SK-N-SH (cell line): Measurements from ENCODE around the gene PTX3. TPM values are rescaled to one million over a fixed set of nuclear protein-coding genes. Genes with fewer than 3 reads are reported as not detected.
A peak's percentile ranks its signal among the peaks of the same experiment; 100 is the strongest.

Source experiments
- CTCF ChIA-PET: fragments of 300-600, 350-600 bp; formaldehyde crosslinking; extraction: SDS; loops from one replicate; lab custom pipeline; 2021; lab: Yijun Ruan, JAX
- POLR2A ChIA-PET: fragments of 350-600 bp; sonication (Branson Sonifier 250); formaldehyde crosslinking; extraction: SDS; loops from one replicate; lab custom pipeline; 2020; ENCODE audit warnings: antibody characterized with exemption, inconsistent platforms; lab: Yijun Ruan, JAX
- DNase-seq: peaks from one replicate; pipeline ENCODE4 v3.0.0; 2012
- H2AFZ ChIP-seq: fragments of 200-600 bp; sonication (generic); 2 replicates; pipeline ENCODE4 v1.8.1; 2016; ENCODE audit warnings: antibody characterized with exemption, mild to moderate bottlenecking, low read depth
- H3F3A ChIP-seq: fragments of 200-600 bp; sonication (generic); replicated peaks from 2 replicates; pipeline ENCODE3; 2016; ENCODE audit warnings: antibody characterized with exemption, mild to moderate bottlenecking; ENCODE audit not compliant: insufficient read depth
- H3K27ac ChIP-seq, 2 experiments: fragments of 200-500 bp in 1 of 2; fragments of 200-600 bp in 1 of 2; sonication (Bioruptor generic) in 1 of 2; sonication (generic), shearing (Covaris generic) in 1 of 2; 2 replicates each; pipeline versions ENCODE4 v1.5.1 to v1.6.1; 2014 to 2016; ENCODE audit warnings: low read depth in 2 of 2, inconsistent platforms in 1 of 2, low read length in 1 of 2, mild to moderate bottlenecking in 1 of 2, mixed read lengths in 1 of 2
- H3K27me3 ChIP-seq: fragments of 200-600 bp; sonication (generic), shearing (Covaris generic); 2 replicates; pipeline ENCODE4 v1.6.1; 2016; ENCODE audit warnings: mixed run types; ENCODE audit not compliant: insufficient read depth
- H3K36me3 ChIP-seq, 2 experiments: fragments of 200-500 bp in 1 of 2; fragments of 200-600 bp in 1 of 2; sonication (Bioruptor generic) in 1 of 2; sonication (generic) in 1 of 2; replicated peaks in 1 of 2; 2 replicates each; pipeline versions ENCODE3 to v1.5.1; 2014 to 2016; ENCODE audit warnings: low read length in 1 of 2, mild to moderate bottlenecking in 1 of 2; ENCODE audit not compliant: insufficient read depth in 2 of 2, control insufficient read depth in 1 of 2
- H3K4me1 ChIP-seq, 2 experiments: fragments of 200-500 bp in 1 of 2; fragments of 200-600 bp in 1 of 2; sonication (Bioruptor generic) in 1 of 2; sonication (generic), shearing (Covaris generic) in 1 of 2; 2 replicates each; pipeline versions ENCODE4 v1.5.1 to v1.6.1; 2014 to 2016; ENCODE audit warnings: low read depth in 1 of 2, low read length in 1 of 2, mixed run types in 1 of 2; ENCODE audit not compliant: insufficient read depth in 2 of 2, control insufficient read depth in 1 of 2
- H3K4me2 ChIP-seq: fragments of 200-600 bp; sonication (generic), shearing (Covaris generic); 2 replicates; pipeline ENCODE4 v1.6.1; 2017; ENCODE audit warnings: mixed run types
- H3K4me3 ChIP-seq, 2 experiments: fragments of 200-500 bp in 1 of 2; fragments of 200-600 bp in 1 of 2; sonication (Bioruptor generic) in 1 of 2; sonication (generic), shearing (Covaris generic) in 1 of 2; 2 replicates each; pipeline versions ENCODE4 v1.5.1 to v1.8.1; 2014 to 2016; ENCODE audit warnings: low read depth in 2 of 2, inconsistent platforms in 1 of 2, low read length in 1 of 2, mild to moderate bottlenecking in 1 of 2, mixed read lengths in 1 of 2, moderate library complexity in 1 of 2
- H3K79me2 ChIP-seq: fragments of 200-600 bp; sonication (generic); 2 replicates; pipeline ENCODE4 v1.8.1; 2017; ENCODE audit warnings: mild to moderate bottlenecking; ENCODE audit not compliant: insufficient read depth
- H3K9ac ChIP-seq: fragments of 200-600 bp; sonication (generic); 2 replicates; pipeline ENCODE4 v1.6.1; 2017; ENCODE audit warnings: mixed run types
- H3K9me2 ChIP-seq: fragments of 200-600 bp; sonication (generic); 2 replicates; pipeline ENCODE4 v1.6.1; 2017; ENCODE audit warnings: mixed run types
- H3K9me3 ChIP-seq: fragments of 200-600 bp; sonication (generic); 2 replicates; pipeline ENCODE4 v1.6.1; 2017; ENCODE audit warnings: mixed run types, mild to moderate bottlenecking, moderate library complexity
- H4K20me1 ChIP-seq: fragments of 200-600 bp; sonication (generic); 2 replicates; pipeline ENCODE4 v1.6.1; 2017; ENCODE audit warnings: mild to moderate bottlenecking, mixed run types; ENCODE audit not compliant: insufficient read depth
- ELF1 ChIP-seq: IDR thresholded peaks from 2 replicates; pipeline ENCODE4 v1.4.0; 2012
- EP300 ChIP-seq, 2 experiments: IDR thresholded peaks; 2 replicates each; pipeline versions ENCODE4 v1.4.0 to v1.6.1; 2012; ENCODE audit warnings: borderline replicate concordance in 1 of 2, low read depth in 1 of 2, low read length in 1 of 2
- EZH2phosphoT487 ChIP-seq: fragments of 200-600 bp; sonication (generic); IDR thresholded peaks from 2 replicates; pipeline ENCODE4 v1.6.1; 2017; ENCODE audit warnings: low read depth, mixed run types, mild to moderate bottlenecking, antibody characterized with exemption, moderate library complexity, borderline replicate concordance
- FOSL2 ChIP-seq: IDR thresholded peaks from 2 replicates; pipeline ENCODE4 v1.4.0; 2012; ENCODE audit warnings: low read depth, mild to moderate bottlenecking, moderate library complexity, borderline replicate concordance
- GABPA ChIP-seq: IDR thresholded peaks from 2 replicates; pipeline ENCODE4 v1.4.0; 2012; ENCODE audit warnings: low read depth, mild to moderate bottlenecking
- JUND ChIP-seq: IDR thresholded peaks from 2 replicates; pipeline ENCODE4 v1.4.0; 2012
- MEF2A ChIP-seq: IDR thresholded peaks from 2 replicates; pipeline ENCODE4 v1.4.0; 2012; ENCODE audit warnings: low read depth, borderline replicate concordance
- MXI1 ChIP-seq: IDR thresholded peaks from 2 replicates; pipeline ENCODE4 v1.6.1; 2012; ENCODE audit warnings: mild to moderate bottlenecking, low read depth, low read length, improper control_type of control experiment
- NFIC ChIP-seq: IDR thresholded peaks from 2 replicates; pipeline ENCODE4 v1.4.0; 2012; ENCODE audit warnings: borderline replicate concordance
- SIN3A ChIP-seq: IDR thresholded peaks from 2 replicates; pipeline ENCODE4 v1.6.1; 2012; ENCODE audit warnings: low read depth, mild to moderate bottlenecking, low read length, moderate library complexity, borderline replicate concordance
- TCF12 ChIP-seq: IDR thresholded peaks from 2 replicates; pipeline ENCODE4 v1.4.0; 2012
- TEAD4 ChIP-seq: IDR thresholded peaks from 2 replicates; pipeline ENCODE4 v1.4.0; 2012; ENCODE audit warnings: mild to moderate bottlenecking, borderline replicate concordance; ENCODE audit not compliant: insufficient read depth
- WGBS: methylation state at CpG from one replicate; pipeline ENCODE4 v1.1.6; 2017; ENCODE audit warnings: low lambda C conversion rate; 5-methylcytosine and 5-hydroxymethylcytosine counted together
- polyA plus RNA-seq, 3 experiments: library from polyadenylated mRNA; depleted of rRNA; stranded (reverse); fragments of >200 nt; gene quantifications; 2 replicates each; pipeline ENCODE4 v1.2.3, GENCODE V29; 2012
- TF ChIP-seq, protein P1 (sequence below): IDR thresholded peaks from 2 replicates; pipeline ENCODE4 v1.4.0; 2012; ENCODE audit warnings: low read depth
- TF ChIP-seq, protein P2 (sequence below): IDR thresholded peaks from 2 replicates; pipeline ENCODE4 v1.4.0; 2012; ENCODE audit warnings: low read depth, borderline replicate concordance
- TF ChIP-seq, protein P3 (sequence below): IDR thresholded peaks from 2 replicates; pipeline ENCODE4; 2012

The PTX3 gene
- polyA plus RNA-seq, 1 of the 3 experiments (the other 2 are of a cell fraction): 208 TPM

DNA sequence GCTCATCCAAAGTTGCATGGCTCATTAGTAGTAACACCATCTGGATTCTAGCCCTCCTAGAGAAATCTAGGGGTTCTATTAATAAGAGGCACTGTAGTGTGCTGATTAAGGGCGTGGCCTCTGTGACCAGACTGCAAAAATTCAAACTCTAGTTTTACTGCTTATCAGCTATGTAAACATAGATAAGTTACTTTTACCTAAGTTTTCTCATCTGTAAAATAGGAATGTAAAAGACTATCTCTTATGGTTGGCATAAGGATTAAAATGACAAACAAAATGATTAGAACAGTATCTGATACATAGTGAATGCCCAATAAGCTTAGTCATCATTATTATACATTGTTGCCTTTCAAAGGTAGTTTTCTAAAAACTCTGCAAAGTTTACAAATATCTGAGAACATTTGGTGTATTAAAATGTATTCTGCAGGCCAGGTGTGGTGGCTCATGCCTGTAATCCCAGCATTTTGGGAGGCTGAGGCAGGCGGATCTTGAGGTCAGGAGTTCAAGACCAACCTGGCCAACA lies 4.5 kb downstream of the PTX3 start (continued):
- no peak for TF ChIP-seq FOSL2
- TF ChIP-seq EP300 (IDR thresholded peaks at IDR 0.05; ENCODE audit: borderline replicate concordance in 1 of 2, low read depth in 1 of 2, low read length in 1 of 2): no peak
- no peak for TF ChIP-seq TEAD4
- TF ChIP-seq GABPA: no peak
- TF ChIP-seq MEF2A: no peak
- TF ChIP-seq EZH2phosphoT487: no peak

DNA sequence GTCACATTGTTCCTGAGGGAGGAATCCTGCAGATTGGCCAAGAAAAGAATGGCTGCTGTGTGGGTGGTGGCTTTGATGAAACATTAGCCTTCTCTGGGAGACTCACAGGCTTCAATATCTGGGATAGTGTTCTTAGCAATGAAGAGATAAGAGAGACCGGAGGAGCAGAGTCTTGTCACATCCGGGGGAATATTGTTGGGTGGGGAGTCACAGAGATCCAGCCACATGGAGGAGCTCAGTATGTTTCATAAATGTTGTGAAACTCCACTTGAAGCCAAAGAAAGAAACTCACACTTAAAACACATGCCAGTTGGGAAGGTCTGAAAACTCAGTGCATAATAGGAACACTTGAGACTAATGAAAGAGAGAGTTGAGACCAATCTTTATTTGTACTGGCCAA lies 6.1 kb downstream of the PTX3 start:
- peaks cover 19 to 22% of the 10 kb centered on the region in 2 experiments for H3K36me3 ChIP-seq
- no peaks in the 10 kb centered on the region for H3K9me3 ChIP-seq
- H3K4me2 ChIP-seq: no peak overlapping the region
- no peaks in the 10 kb centered on the region for H4K20me1 ChIP-seq
- no peak overlapping the region for H2AFZ ChIP-seq
- peak overlapping the region; percentile 16 to 27; a peak in 2 of 4 replicates for H3K27ac ChIP-seq
- WGBS: 97% methylated on average over 2 of the region's 2 CpGs
- no peak for DNase-seq
- TF ChIP-seq TCF12 (no peak), MEF2A (no peak), NFIC (no peak), ELF1 (no peak), MXI1 (no peak), EZH2phosphoT487 (no peak), JUND (no peak), SIN3A (no peak)
- TF ChIP-seq, protein P1, sequence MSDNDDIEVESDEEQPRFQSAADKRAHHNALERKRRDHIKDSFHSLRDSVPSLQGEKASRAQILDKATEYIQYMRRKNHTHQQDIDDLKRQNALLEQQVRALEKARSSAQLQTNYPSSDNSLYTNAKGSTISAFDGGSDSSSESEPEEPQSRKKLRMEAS: no peak
- TF ChIP-seq, protein P2, sequence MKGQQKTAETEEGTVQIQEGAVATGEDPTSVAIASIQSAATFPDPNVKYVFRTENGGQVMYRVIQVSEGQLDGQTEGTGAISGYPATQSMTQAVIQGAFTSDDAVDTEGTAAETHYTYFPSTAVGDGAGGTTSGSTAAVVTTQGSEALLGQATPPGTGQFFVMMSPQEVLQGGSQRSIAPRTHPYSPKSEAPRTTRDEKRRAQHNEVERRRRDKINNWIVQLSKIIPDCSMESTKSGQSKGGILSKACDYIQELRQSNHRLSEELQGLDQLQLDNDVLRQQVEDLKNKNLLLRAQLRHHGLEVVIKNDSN: no peak
- TF ChIP-seq, protein P3, sequence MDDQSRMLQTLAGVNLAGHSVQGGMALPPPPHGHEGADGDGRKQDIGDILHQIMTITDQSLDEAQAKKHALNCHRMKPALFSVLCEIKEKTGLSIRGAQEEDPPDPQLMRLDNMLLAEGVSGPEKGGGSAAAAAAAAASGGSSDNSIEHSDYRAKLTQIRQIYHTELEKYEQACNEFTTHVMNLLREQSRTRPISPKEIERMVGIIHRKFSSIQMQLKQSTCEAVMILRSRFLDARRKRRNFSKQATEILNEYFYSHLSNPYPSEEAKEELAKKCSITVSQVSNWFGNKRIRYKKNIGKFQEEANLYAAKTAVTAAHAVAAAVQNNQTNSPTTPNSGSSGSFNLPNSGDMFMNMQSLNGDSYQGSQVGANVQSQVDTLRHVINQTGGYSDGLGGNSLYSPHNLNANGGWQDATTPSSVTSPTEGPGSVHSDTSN: no peak
- H3K27me3 ChIP-seq: no peaks in the 10 kb centered on the region
- no peaks in the 10 kb centered on the region for H3K9me2 ChIP-seq
- CTCF ChIA-PET: interaction anchor here (0.8 to 1.1 kb wide), 2 partner anchors 176 to 238 kb away, joined by 3 to 5 read pairs; no protein-coding TSS in a partner anchor
- H3K4me1 ChIP-seq: peaks cover 13 to 16% of the 10 kb centered on the region in 2 experiments; a peak in 3 of 4 replicates
- H3F3A ChIP-seq: peaks cover 24% of the 10 kb centered on the region
- no peak overlapping the region for H3K4me3 ChIP-seq
- POLR2A ChIA-PET: no interaction called here
- H3K79me2 ChIP-seq: peaks cover 34% of the 10 kb centered on the region
- H3K9ac ChIP-seq: no peak overlapping the region
